ENCODE results near the gene PLCB4.

The PLCB4 gene

DNA sequence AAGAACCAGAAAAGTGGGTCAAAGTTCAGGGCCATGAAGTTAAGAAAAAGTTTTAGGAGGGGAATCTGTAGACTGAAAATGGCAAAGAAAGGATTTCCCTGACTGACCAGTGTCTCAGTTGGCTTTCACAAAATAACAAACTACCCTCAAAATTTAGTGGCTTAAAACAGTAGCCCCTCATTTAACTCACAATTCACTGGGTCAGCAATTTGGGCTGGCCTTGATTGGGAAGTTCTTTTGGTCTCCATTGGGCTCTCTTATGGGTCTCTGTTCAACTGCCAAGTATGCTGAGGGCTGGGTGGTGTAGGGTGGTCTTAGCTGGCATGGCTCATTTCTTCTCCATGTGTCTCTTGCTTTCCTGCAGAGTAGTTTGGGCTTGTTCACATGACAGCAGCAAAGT lies 161.5 kb downstream of the PLCB4 start:
- DNase-seq = no peak

DNA sequence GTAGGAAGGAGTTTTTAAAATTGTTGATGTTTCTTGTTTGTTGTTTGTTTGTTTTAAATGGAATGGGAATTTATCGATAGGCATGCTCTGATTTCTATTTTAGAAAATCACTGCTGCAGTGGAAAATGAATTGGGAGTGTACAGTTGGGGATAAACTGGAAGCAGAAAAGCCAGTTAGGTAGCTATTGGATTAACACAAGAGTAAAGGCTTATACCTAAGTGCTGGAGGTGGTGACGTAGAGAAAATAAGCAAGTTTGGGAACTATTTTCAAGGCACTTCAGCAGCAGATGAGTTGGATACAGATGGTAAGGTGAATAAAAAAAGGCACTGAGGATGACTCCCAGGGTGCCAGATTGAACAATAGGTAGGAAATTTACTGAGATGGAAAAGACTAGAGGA lies 164.9 kb downstream of the PLCB4 start:
- DNase-seq = no peak

GRCh38 chr20:9235518-9235917 lies 166.6 kb downstream of the PLCB4 start:
- no peak for DNase-seq

DNA sequence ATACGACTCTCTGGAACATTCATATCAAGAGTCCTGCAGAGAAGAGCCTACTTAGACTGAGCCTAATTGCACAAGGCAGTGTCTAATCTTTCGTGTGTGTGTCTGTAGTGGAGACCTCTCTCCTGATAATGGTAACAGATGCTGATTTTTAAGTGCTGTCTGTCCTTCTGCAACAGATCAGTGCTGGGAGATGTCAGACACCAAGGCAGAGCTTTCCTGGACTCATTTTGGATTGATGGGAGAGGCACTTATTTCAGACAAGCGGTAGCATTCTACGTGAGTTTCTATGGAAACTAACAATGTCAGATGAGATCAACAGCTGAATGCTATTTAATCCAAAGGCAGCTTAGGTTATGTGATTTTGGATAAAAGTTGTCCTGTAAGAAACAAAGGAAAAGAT lies 167.6 kb downstream of the PLCB4 start:
- DNase-seq = no peak

DNA sequence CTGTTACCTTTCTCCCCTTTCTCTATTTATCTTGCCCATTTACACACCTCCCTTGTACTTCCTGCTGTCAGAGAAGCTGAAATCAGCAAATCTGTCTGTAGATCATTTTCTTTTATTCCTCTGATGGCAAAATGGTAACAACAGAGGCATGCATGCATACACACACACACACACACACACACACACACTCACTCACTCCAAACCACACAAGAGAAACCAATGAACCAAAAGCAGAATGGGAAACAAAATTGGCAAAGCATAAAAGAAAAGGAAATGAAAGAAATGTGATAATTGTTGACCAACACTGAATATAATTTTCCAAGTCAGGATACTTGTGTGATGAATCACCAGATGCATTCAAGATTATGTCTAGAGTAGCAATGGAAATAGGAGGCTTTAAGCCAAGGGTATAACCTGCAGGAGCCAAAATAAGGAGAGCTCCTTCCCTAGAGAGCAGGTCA lies 172.4 kb downstream of the PLCB4 start:
- DNase-seq = no peak

- no peak for DNase-seq
These were observed 173.0 kb downstream of the PLCB4 start for GRCh38 chr20:9241721-9242427.

DNA sequence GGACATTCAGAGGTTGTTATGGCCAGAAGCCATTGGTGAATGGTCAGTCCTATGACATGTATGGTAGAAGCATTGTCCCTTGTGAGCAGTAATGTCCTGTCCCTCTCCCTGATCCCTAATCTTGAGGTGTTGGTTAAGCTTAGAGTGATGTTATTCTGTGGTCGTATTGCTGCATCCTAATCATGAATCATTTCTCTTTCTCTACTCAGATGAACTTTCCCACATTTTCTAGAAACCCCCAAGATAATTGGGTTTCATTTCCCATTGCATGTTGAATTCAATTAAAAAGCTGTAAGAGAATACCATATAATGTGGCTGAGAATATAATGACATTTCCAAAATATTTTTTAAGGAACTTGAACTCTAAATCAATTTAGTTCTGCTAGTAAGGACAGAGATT lies 175.1 kb downstream of the PLCB4 start:
- DNase-seq = no peak

DNA sequence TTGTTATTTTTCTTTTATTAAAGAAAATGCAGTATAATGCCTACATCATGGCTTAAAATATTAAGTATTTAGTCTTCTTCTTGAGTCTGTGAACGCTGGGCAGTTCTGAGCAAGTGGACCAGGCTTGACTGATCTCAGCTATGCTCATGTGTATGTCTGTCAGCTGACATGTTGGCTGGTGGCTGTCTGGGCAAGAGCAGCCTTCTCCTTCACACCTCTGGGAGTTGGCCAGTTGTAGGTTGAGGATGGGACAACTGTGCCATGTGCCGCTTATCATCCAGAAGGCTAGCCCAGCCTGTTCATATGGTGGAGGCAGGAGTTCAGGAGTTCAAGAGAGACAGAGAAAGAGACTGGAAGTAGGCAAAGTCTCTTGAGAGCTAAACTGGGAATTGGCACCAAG lies 175.9 kb downstream of the PLCB4 start:
- DNase-seq = no peak

- no peak for DNase-seq
These were observed 177.8 kb downstream of the PLCB4 start for GRCh38 chr20:9246731-9247130.

DNA sequence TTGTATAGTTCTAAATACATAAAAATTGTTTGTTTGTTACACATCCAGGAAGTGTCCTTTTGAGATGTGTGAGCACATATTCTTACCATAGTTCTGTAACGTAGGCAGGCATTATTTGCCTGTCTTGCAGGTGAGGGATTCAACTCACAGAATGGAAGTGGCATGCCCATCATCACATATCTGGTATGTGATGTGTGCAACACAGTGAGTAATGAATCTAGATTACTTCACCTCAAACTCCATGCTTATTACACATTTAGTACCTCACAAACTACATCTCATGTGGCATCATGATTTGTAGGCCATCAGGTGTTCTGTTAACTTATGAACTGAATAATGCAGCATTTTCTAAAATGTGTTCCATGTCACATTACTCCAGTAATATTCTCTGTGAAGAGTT lies 181.6 kb downstream of the PLCB4 start:
- no peak for DNase-seq

- no peak for DNase-seq
These were observed 184.2 kb downstream of the PLCB4 start for GRCh38 chr20:9253006-9253539.

GRCh38 chr20:9255171-9255570 lies 186.3 kb downstream of the PLCB4 start:
- no peak for DNase-seq

DNA sequence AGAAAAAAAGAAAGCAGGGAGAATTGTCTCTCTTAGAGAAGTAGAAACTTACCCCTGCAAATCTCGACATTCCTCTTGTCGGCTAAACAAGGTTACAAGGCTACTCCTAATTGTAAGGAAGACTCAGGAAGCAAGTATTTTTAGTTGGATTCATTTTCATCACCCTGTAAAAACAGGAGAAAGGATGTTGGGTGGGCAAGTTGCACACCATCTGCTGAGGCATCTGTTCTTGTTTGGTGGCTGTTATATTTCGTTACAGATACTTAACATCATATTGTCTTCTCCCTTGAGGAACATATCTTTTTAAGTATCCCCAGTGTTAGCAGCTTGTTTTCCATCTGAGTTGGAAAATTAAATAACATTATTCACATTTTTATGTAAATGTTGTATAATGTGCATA lies 187.5 kb downstream of the PLCB4 start:
- DNase-seq = no peak

GRCh38 chr20:9258901-9259300 lies 190.0 kb downstream of the PLCB4 start:
- no peak for DNase-seq

DNA sequence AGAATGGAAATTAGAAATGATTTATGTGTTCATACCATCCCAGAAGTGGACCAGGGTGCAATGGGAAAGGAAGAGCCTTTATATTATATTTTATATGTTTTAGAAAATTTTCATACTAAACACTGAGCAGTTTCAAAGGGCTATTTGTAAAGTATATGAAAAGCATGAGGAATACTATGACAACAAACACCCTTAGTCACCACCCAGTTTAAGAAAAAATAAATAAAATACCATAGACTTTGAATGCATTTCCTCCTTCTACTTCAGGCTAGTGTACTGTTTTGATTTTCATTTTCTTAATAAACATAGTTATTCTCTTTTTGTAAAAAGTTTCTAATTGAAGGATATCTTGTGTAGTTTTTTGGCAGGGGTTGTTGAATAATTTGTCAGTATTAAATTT lies 191.1 kb downstream of the PLCB4 start:
- no peak for DNase-seq

- DNase-seq = no peak
These were observed 192.9 kb downstream of the PLCB4 start for GRCh38 chr20:9261781-9262180.

GRCh38 chr20:9262653-9263194 lies 193.8 kb downstream of the PLCB4 start:
- no peak for DNase-seq

DNA sequence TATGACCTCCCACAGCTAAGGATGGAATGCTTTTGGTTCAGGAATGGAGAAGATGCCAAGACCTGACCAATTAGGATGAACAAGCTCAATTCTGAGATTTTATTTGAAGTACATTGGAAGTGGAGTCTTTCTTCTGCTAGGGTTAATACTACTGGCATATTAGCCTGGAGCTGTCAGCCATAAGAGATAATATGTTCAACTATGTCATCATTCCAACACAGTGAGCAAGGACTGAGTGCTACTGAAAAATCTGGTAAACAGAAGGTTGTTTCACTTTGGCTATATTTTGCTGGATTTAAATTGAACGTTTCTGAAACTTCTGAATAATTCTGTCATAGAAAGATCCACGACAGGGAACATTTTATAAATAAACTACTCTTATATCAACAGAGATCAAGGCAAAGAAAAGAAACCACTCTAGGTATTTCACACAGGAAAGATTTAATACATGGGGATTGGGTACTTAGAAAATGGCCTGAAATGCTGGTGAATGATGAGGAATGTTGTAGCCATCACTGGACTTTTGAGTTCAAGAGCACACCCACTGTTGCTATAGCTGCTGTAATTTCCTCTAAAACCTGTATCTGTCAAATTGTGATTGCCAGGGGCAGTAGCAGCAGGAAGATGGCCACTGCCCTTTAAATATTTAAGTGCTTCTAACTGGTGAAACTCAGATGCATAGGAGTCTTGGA lies 200.5 kb downstream of the PLCB4 start:
- DNase-seq = no peak

- no peak for DNase-seq
These were observed 201.9 kb downstream of the PLCB4 start for GRCh38 chr20:9270831-9271230.

- DNase-seq = no peak
These were observed 208.1 kb downstream of the PLCB4 start for GRCh38 chr20:9276966-9277468.

DNA sequence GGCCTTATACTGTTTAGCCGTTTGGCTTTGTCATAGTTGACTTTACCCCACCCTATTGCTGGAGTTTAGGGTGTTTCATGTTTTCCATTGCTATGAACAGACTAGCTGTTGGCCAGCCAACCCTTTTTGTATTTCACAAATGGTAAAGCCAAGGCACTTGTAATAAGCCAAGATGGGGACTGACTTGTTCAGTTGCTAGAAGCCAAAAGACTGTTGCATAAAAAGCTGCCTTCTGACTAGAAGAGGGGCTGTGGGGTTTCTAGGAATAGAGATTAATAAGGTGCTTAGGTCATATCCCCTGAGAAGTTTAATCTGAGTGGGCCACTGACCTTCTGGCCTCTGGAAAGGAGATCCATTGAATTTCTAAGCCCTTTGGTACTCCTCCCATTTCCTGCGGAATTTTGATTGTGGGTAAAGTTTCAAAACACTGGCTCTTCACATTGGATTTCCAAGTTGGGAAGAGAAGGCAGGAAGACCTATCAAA lies 211.1 kb downstream of the PLCB4 start:
- no peak for DNase-seq

GRCh38 chr20:9280666-9281065 lies 211.8 kb downstream of the PLCB4 start:
- DNase-seq = no peak

- no peak for DNase-seq
These were observed 212.9 kb downstream of the PLCB4 start for GRCh38 chr20:9281803-9282202.

DNA sequence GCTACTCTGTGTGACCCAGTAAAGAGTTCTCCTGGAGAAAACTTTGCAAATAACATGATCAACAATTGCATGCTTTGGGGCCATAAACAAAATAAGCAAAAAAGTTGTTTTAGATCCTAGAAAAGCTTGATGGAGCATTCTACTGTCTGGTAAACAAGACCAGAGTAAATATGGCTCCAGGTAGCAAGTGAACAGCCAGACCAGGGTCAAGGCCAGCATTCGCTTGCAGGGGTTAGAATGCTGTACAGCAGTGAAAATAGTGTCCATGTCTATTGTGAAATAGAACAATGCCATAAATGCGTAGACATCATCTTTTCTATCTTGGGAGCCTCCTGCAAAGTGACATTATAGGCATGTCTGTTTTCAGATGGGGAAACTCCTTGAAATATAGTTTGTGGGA lies 216.7 kb downstream of the PLCB4 start:
- no peak for DNase-seq

Data from stimulated activated CD4-positive, alpha-beta T cell treated with anti-CD3 and anti-CD28 coated beads, Interleukin-12 subunit alpha, Interleukin-12 subunit beta, amount 100 ng/mL, for 4 hours (primary cell).